ENCODE results near the gene DNAH8.

DNAH8 gene

DNA sequence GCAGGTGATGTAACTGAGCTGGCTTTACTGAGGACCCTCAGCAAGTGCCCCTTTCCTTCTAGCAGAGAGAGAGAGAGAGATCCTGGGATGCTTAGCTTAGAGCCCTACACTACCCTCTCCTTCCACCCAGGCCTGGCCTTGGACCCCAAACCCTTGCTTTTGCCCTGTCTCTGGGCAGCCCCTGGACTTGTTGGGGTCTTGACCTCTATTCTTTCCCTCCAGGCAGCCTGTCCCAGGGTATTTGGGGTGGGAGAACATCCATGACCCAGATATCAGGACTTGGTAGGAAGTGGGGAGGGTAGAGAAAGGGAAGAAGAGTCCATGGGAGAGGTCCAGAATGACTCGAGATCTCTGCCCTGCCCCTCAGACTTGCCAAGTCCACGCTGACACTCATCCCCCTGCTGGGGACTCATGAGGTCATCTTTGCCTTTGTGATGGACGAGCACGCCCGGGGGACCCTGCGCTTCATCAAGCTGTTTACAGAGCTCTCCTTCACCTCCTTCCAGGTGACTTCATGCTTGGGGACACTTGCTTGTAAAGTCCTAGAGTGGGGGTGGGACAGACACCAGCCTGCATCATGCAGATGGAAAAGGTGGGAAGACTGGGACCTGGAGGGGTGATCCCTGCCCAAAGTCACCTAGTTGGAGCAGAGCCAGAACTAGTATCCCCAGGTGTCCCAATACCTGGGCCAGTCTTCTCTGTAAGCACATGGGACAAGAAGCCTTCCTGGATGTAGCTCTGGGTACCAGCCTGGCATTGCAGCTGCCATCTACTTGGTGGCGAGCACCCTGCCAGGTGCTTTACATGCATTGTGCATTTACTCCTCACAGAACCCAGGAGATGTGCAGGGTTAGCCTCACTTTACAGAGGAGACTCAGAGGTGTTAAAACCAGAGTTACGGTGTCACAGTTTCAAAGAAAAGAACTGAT is 364.4 kb downstream of the DNAH8 start:
- no peak for DNase-seq
